HCT116 (cell line): ENCODE results near the gene PEAK1. TPM values are rescaled to one million over a fixed set of nuclear protein-coding genes. Genes with fewer than 3 reads are reported as not detected.

Experiments
- ATAC-seq: fragments of 200-7000 bp; cut with Tn5 transposase; 2 replicates; pipeline ENCODE4 v1.9.1; 2020; ENCODE audit warnings: mild to moderate bottlenecking, moderate library complexity
- BruUV-seq: library from RNA; stranded (reverse); fragments of 400-500 nt; replicated peaks from 2 replicates; lab custom pipeline; 2021; lab: Mats Ljungman, UMichigan
- CTCF ChIA-PET: fragments of 300-600 bp; sonication (Branson Sonifier 250); formaldehyde crosslinking; loops from one replicate; lab custom pipeline; 2021; ENCODE audit warnings: antibody characterized with exemption; lab: Charles Lee
- POLR2A ChIA-PET: fragments of 300-600, 350-600 bp; sonication (Branson Sonifier 250); formaldehyde crosslinking; loops from one replicate; lab custom pipeline; 2021; ENCODE audit warnings: antibody characterized with exemption; lab: Charles Lee
- RAD21 ChIA-PET, 2 experiments: fragments of 300-600 bp; sonication (Branson Sonifier 250); formaldehyde crosslinking; loops; one replicate each; lab custom pipeline; 2023; ENCODE audit warnings: low total read pairs in 2 of 2; ENCODE audit not compliant: uncharacterized antibody in 2 of 2, unreplicated experiment in 2 of 2, low non-redundant PET in 1 of 2; lab: Charles Lee
- DNase-seq: peaks from one replicate; pipeline ENCODE4 v3.0.0-alpha.2; 2010; ENCODE audit warnings: low read depth, low spot score
- H2AFZ ChIP-seq: fragments of 200-600 bp; shearing (Covaris generic), sonication (generic); 2 replicates; pipeline ENCODE4 v1.6.1; 2017; ENCODE audit warnings: low read depth, mixed run types, mixed read lengths, antibody characterized with exemption, low read length; ENCODE audit not compliant: poor library complexity, severe bottlenecking
- H3K27ac ChIP-seq: 2 replicates; pipeline ENCODE4 v1.5.1; 2012; ENCODE audit warnings: low read depth, low read length
- H3K27me3 ChIP-seq: fragments of 200-600 bp; sonication (generic); 2 replicates; pipeline ENCODE4 v1.6.1; 2016; ENCODE audit warnings: mixed run types, low read length, mixed read lengths; ENCODE audit not compliant: insufficient read depth
- H3K36me3 ChIP-seq, 2 experiments: fragments of 200-500 bp in 1 of 2; fragments of 200-600 bp in 1 of 2; sonication (Bioruptor generic) in 1 of 2; sonication (generic) in 1 of 2; 2 replicates each; pipeline versions ENCODE4 v1.5.1 to v1.6.1; 2014 to 2016; ENCODE audit warnings: low read length in 2 of 2, inconsistent platforms in 1 of 2, mixed read lengths in 1 of 2, mixed run types in 1 of 2; ENCODE audit not compliant: insufficient read depth in 2 of 2, control insufficient read depth in 1 of 2
- H3K4me1 ChIP-seq, 2 experiments: fragments of 200-600 bp in 1 of 2; sonication (generic) in 1 of 2; 2 replicates each; pipeline versions ENCODE4 v1.5.1 to v1.6.1; 2012 to 2017; ENCODE audit warnings: low read length in 2 of 2, inconsistent platforms in 1 of 2, mild to moderate bottlenecking in 1 of 2, mixed read lengths in 1 of 2, mixed run types in 1 of 2, moderate library complexity in 1 of 2; ENCODE audit not compliant: insufficient read depth in 2 of 2, control insufficient read depth in 1 of 2
- H3K4me2 ChIP-seq: fragments of 200-600 bp; sonication (generic); 2 replicates; pipeline ENCODE4 v1.6.1; 2017; ENCODE audit warnings: mixed run types, low read length, mixed read lengths
- H3K4me3 ChIP-seq, 2 experiments: fragments of 200-600 bp in 1 of 2; sonication (generic) in 1 of 2; replicated peaks in 1 of 2; 2 replicates each; pipeline ENCODE4 v1.5.1; 2011 to 2016; ENCODE audit warnings: low read length in 2 of 2, control low read depth in 1 of 2, low read depth in 1 of 2, mild to moderate bottlenecking in 1 of 2, mixed read lengths in 1 of 2, mixed run types in 1 of 2
- H3K79me2 ChIP-seq: fragments of 200-600 bp; sonication (generic); 2 replicates; pipeline ENCODE4 v1.6.1; 2017; ENCODE audit warnings: mild to moderate bottlenecking, mixed run types, low read length, moderate library complexity, mixed read lengths; ENCODE audit not compliant: insufficient read depth
- H3K9ac ChIP-seq: fragments of 200-600 bp; sonication (generic); 2 replicates; pipeline ENCODE4 v1.6.1; 2016; ENCODE audit warnings: low read length, mixed read lengths
- H3K9me2 ChIP-seq: fragments of 200-600 bp; sonication (generic), shearing (Covaris generic); 2 replicates; pipeline ENCODE4 v1.6.1; 2017; ENCODE audit warnings: mixed run types, mild to moderate bottlenecking, moderate library complexity; ENCODE audit not compliant: insufficient read depth
- H3K9me3 ChIP-seq, 2 experiments: fragments of 200-500 bp in 1 of 2; fragments of 200-600 bp in 1 of 2; sonication (Bioruptor generic) in 1 of 2; sonication (generic) in 1 of 2; 2 replicates each; pipeline ENCODE4 v1.6.1; 2014 to 2017; ENCODE audit warnings: low read length in 2 of 2, mixed read lengths in 2 of 2, inconsistent platforms in 1 of 2, low read depth in 1 of 2, mild to moderate bottlenecking in 1 of 2, mixed run types in 1 of 2, moderate library complexity in 1 of 2; ENCODE audit not compliant: control insufficient read depth in 1 of 2, insufficient read depth in 1 of 2
- H4K20me1 ChIP-seq: fragments of 200-600 bp; sonication (generic), shearing (Covaris generic); 2 replicates; pipeline ENCODE4 v1.6.1; 2017; ENCODE audit warnings: mixed run types, mild to moderate bottlenecking, moderate library complexity; ENCODE audit not compliant: insufficient read depth
- CEBPB ChIP-seq: IDR thresholded peaks from 2 replicates; pipeline ENCODE4 v1.6.1; 2012; ENCODE audit warnings: low read depth
- CTCF ChIP-seq, 3 experiments: fragments of 200-600 bp in 1 of 3; sonication (generic) in 1 of 3; IDR thresholded peaks in 2 of 3; conservative IDR thresholded peaks in 1 of 3; 2 replicates each; pipeline ENCODE4 v1.5.1; 2012 to 2017; ENCODE audit warnings: low read depth in 2 of 3, low read length in 2 of 3, antibody characterized with exemption in 1 of 3, borderline replicate concordance in 1 of 3, control low read depth in 1 of 3, mild to moderate bottlenecking in 1 of 3, mixed read lengths in 1 of 3, mixed run types in 1 of 3, moderate library complexity in 1 of 3; ENCODE audit not compliant: insufficient read depth in 1 of 3
- EGR1 ChIP-seq: IDR thresholded peaks from 2 replicates; pipeline ENCODE4 v1.6.1; 2012; ENCODE audit warnings: low read depth
- ELF1 ChIP-seq: IDR thresholded peaks from 2 replicates; pipeline ENCODE4 v1.6.1; 2012; ENCODE audit warnings: low read depth, borderline replicate concordance
- JUND ChIP-seq: IDR thresholded peaks from 2 replicates; pipeline ENCODE4 v1.6.1; 2012
- RAD21 ChIP-seq: IDR thresholded peaks from 2 replicates; pipeline ENCODE4 v1.6.1; 2012; ENCODE audit warnings: low read depth, mild to moderate bottlenecking
- YY1 ChIP-seq: IDR thresholded peaks from 2 replicates; pipeline ENCODE4 v1.6.1; 2011; ENCODE audit warnings: low read length, low read depth, moderate library complexity, mild to moderate bottlenecking; ENCODE audit not compliant: insufficient replicate concordance; ENCODE audit errors: extremely low read depth
- ZNF274 ChIP-seq: fragments of 200-500 bp; sonication (Bioruptor generic); IDR thresholded peaks from 2 replicates; pipeline ENCODE4 v1.6.1; 2014; ENCODE audit warnings: mild to moderate bottlenecking, low read depth, low read length, inconsistent platforms
- intact Hi-C: fragments of 100-400 bp; cut with micrococcal nuclease; formaldehyde crosslinking; loops from 2 replicates; pipeline ENCODE4 v1.10.0; 2022
- total RNA-seq: library from RNA; stranded (reverse); gene quantifications from one replicate; pipeline ENCODE4 v1.2.1, GENCODE V29; 2021; ENCODE audit not compliant: unreplicated experiment

PEAK1 gene
- total RNA-seq, 1 experiment from 2014 or later, result 23.4 TPM

- Histone ChIP-seq H3K79me2 (no peaks in the 10 kb centered on the region), H3K4me3 (no peak overlapping the region), H3K4me1 (no peaks in the 10 kb centered on the region), H4K20me1 (no peaks in the 10 kb centered on the region), H2AFZ (no peak overlapping the region), H3K9ac (no peak overlapping the region), H3K9me2 (no peaks in the 10 kb centered on the region), H3K4me2 (no peak overlapping the region), H3K36me3 (no peaks in the 10 kb centered on the region), H3K9me3 (no peaks in the 10 kb centered on the region), H3K27ac (no peak overlapping the region), H3K27me3 (no peaks in the 10 kb centered on the region)
- no peak for DNase-seq
- intact Hi-C loops, result no loop called here
- RAD21 ChIA-PET, result no interaction called here
- TF ChIP-seq CTCF (IDR thresholded peaks at IDR 0.05 in 2 of 3, conservative IDR thresholded peaks at IDR 0.05 in 1 of 3; ENCODE audit: borderline replicate concordance in 1 of 3, insufficient read depth in 1 of 3, low read depth in 2 of 3, low read length in 2 of 3), result no peak
- TF ChIP-seq EGR1, result no peak
- TF ChIP-seq JUND, result no peak
- TF ChIP-seq RAD21, result no peak
- TF ChIP-seq ELF1, result no peak
- no peak for TF ChIP-seq ZNF274
- no peak for TF ChIP-seq YY1
- TF ChIP-seq CEBPB, result no peak
- BruUV-seq, result no TSS peak
- ATAC-seq, result no peak
- POLR2A ChIA-PET, result no interaction called here
- CTCF ChIA-PET, result interaction anchor here (1.3 to 2.5 kb wide), 2 partner anchors 306 to 352 kb away, joined by 3 to 8 read pairs; no protein-coding TSS in a partner anchor
Measured at GRCh38 chr15:77191230-77191834, 228.6 kb downstream of the PEAK1 start.
